ENCODE data around the gene RASSF8.

The RASSF8 gene

DNA sequence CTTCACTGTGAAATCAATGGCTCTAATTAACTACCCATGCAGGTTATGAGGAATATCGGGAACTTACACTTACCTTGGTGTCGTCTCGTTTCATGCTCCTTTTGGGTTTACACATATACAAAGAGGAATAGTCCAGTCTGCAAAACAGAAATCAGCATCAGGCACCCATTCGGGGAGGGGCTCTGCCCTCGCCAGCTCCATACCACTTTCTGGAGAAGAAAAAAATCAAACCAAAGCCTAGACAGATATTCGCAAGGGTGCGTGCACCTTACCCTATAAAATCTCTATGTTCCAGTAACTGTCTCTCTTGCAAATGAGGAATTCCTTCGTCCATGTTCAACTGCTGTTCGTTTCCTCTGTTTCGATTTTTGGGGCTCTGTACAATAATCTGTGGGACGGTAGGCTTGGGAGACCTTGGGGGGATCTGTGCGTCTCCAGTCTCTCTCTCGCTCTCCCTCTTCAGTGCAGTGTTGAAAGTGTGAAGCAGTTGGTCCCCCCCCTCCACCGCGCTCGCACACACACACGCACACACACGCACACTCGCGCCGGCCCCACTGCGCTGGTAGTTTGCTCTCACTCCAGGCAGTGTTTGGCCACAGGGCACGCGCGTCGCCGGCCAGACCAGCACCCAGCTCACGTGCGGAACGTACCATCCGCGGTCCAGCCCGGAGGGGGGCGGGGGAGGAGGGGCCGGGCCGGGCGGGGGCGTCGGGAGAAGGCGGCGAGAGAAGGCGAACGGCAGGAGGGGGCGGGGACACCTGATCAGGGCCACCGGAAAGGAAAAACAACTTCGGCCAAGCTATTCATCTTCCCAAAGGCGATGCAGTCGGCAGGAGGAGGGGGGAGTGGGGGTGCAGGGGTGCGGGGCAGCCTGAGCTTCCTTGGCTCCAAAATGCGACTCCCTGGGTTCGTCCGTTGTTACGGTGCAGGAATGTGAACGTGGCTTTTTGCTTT, 166.2 kb downstream of the RASSF8 start, which contains the start of gene BHLHE41:
TSS of gene BHLHE41 (minus strand) at position 592 of the 954 bp plus-strand sequence. CDS start at position 334, 258 bp downstream.
- H3K36me3 ChIP-seq (ENCODE audit: insufficient read depth, low read length) = no peaks in the 10 kb centered on the region
- H3K27me3 ChIP-seq (ENCODE audit: insufficient read depth, low read length) = no peaks in the 10 kb centered on the region
- H3K27ac ChIP-seq (ENCODE audit: low read depth, low read length) = peak within 1 kb of the TSS; percentile 75
- H3K4me1 ChIP-seq (ENCODE audit: control insufficient read depth, insufficient read depth, low read length, unreplicated experiment) = peaks cover 20% of the 10 kb centered on the region
- peak within 1 kb of the TSS; percentile 73 for H2AFZ ChIP-seq (ENCODE audit: low read length, unreplicated experiment)
- H3K4me3 ChIP-seq (ENCODE audit: low read depth, low read length) = peak within 1 kb of the TSS; percentile 92
- H3K79me2 ChIP-seq (ENCODE audit: control insufficient read depth, insufficient read depth, low read length, unreplicated experiment) = no peaks in the 10 kb centered on the region

DNA sequence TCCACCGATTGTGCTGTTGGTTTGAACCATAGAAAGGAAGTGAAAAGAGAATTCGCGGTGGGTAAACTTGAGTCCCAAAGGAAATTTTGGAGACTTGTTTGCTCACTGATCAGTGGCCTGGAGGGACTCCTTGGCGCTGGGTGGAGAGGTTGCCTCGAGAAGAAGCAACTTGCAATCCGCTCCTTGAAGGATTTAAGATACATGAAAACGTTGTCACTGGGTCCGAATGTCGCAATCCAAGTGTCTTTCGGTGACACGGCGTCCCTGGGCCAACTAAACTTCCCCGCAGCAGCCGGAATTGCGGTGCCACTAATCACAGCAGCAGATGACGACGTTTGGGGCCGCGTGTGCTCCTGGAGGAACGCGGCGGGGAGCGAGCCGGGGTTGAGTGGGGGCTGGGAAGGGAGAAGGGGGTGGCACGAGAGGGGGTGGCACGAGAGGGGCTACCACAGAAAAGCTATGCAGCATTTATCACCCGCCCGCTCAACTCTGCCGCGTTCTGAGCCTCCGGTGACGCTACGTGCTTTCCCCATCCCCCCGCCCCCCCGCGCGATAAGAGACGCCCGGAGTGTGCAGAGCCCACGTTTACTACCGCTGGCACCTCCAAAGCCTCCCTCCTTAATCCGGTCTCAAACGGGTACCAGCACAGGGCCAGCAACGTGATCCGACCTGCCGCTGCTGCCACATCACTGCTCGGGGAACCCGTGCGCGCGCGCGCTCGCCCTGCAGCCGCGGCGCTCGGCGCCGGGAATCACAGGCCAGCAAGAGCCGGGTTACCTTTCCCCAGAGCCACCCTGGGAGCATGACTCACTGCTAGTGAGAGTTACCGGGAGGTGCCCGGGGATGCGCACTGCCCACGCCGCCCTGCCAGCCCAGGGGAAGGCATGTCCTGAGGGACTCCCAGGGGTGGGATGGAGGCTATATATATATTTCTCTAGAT, 167.2 kb downstream of the RASSF8 start:
- Histone ChIP-seq H3K36me3 (ENCODE audit: insufficient read depth, low read length) (no peaks in the 10 kb centered on the region), H2AFZ (ENCODE audit: low read length, unreplicated experiment) (peak overlapping the region; percentile 94), H3K4me3 (ENCODE audit: low read depth, low read length) (peak overlapping the region; percentile 92), H3K27ac (ENCODE audit: low read depth, low read length) (peak overlapping the region; percentile 75), H3K79me2 (ENCODE audit: control insufficient read depth, insufficient read depth, low read length, unreplicated experiment) (no peaks in the 10 kb centered on the region), H3K27me3 (ENCODE audit: insufficient read depth, low read length) (no peaks in the 10 kb centered on the region; the same call in 1 of the 2 replicates), H3K4me1 (ENCODE audit: control insufficient read depth, insufficient read depth, low read length, unreplicated experiment) (peaks cover 20% of the 10 kb centered on the region)

DNA sequence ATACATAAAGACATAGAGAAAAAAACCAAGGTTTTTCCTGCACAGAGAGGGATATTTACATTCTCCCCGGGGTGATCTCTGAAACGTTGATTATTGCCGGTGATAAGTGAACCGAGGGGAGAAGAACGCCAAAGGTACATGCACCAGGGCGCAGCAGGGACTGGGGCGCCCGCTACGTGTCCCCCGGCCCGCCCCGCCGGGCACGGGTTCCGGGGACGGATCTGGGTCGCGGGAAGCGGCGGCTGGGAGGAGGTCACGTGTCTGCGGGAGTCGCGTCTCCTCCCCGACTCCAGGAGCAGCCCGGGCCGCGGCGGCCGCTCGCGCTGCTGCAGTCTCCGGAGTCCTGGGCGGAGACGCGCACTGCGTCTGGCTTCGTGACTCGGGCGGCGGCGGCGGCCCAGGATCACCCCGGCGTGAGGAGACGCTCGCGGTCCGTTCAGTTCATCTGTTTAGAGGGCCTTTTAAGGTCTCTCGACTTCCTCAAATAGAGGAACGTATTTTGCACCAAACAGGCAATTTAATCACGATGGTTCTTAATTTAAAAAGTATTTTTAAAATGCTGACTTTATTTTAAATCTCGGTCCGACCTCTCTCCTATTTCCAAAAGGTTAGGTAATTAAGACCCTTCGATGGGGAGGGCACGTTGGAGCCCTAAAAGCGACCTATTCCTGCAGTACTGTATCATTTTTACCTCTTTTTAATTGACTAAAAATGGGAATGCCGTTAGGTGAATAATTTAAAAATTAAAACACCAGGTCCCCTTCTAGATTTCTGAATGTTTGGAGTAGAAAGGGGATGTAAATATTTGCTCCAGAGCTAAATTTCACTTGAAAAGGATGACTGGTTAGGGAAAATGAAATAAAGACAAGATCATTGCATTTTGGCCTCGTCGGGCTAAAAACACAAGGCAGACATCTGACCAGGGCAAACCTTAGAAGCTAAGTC, 168.1 kb downstream of the RASSF8 start:
- Histone ChIP-seq H3K4me3 (ENCODE audit: low read depth, low read length) (peak overlapping the region; percentile 92), H3K36me3 (ENCODE audit: insufficient read depth, low read length) (no peaks in the 10 kb centered on the region), H2AFZ (ENCODE audit: low read length, unreplicated experiment) (peak overlapping the region; percentile 94), H3K79me2 (ENCODE audit: control insufficient read depth, insufficient read depth, low read length, unreplicated experiment) (no peaks in the 10 kb centered on the region), H3K27me3 (ENCODE audit: insufficient read depth, low read length) (peaks cover 9% of the 10 kb centered on the region; the same call in 1 of the 2 replicates), H3K4me1 (ENCODE audit: control insufficient read depth, insufficient read depth, low read length, unreplicated experiment) (peaks cover 18% of the 10 kb centered on the region), H3K27ac (ENCODE audit: low read depth, low read length) (peak overlapping the region; percentile 75)

DNA sequence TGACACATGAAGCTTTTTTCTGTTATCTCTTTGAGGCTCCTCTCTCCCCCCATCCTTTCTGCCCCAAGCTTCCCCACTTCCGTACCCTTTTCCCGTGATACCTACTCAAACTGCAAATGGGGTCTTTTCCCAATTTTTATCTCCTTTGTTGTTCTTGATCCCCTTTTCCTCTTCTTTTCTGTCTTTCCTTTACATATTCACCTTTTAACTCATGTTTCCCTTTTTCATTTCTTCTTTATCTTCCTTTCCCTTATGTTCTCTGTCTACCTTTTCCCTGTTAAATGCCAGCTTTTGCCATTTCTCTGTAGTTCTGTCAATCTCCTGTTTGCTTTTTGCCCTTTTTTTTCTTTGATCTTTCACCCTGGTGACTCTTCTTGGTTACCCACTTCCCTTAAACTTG, 168.9 kb downstream of the RASSF8 start:
- Histone ChIP-seq H3K4me1 (ENCODE audit: control insufficient read depth, insufficient read depth, low read length, unreplicated experiment) (peaks cover 15% of the 10 kb centered on the region), H3K27me3 (ENCODE audit: insufficient read depth, low read length) (peaks cover 15% of the 10 kb centered on the region; the same call in 1 of the 2 replicates), H3K4me3 (ENCODE audit: low read depth, low read length) (no peak overlapping the region), H3K79me2 (ENCODE audit: control insufficient read depth, insufficient read depth, low read length, unreplicated experiment) (no peaks in the 10 kb centered on the region), H3K27ac (ENCODE audit: low read depth, low read length) (no peak overlapping the region), H2AFZ (ENCODE audit: low read length, unreplicated experiment) (no peak overlapping the region), H3K36me3 (ENCODE audit: insufficient read depth, low read length) (no peaks in the 10 kb centered on the region)

DNA sequence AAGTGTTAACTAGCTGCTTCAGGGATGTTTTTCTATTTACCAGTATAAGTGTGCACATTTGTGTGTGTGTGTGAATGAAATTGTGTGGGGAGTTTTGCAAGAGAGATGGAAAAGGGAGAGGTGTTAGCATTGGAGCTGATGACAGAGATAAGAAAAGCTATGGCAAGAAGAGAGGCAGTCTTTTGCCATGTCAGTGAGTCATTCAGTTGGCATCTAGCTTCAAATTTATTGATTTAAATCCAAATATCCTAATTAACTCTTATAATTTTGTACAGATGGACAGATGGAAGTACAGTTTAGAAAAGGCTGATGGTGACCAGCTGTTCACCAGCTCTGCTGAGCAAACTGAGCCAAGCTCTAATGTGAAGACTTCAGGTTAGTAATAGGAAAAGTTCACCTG, 169.7 kb downstream of the RASSF8 start:
- peaks cover 15% of the 10 kb centered on the region for H3K4me1 ChIP-seq (ENCODE audit: control insufficient read depth, insufficient read depth, low read length, unreplicated experiment)
- no peak overlapping the region for H2AFZ ChIP-seq (ENCODE audit: low read length, unreplicated experiment)
- H3K36me3 ChIP-seq (ENCODE audit: insufficient read depth, low read length) = no peaks in the 10 kb centered on the region
- H3K27ac ChIP-seq (ENCODE audit: low read depth, low read length) = no peak overlapping the region
- H3K27me3 ChIP-seq (ENCODE audit: insufficient read depth, low read length) = peaks cover 21% of the 10 kb centered on the region; the same call in 1 of the 2 replicates
- no peaks in the 10 kb centered on the region for H3K79me2 ChIP-seq (ENCODE audit: control insufficient read depth, insufficient read depth, low read length, unreplicated experiment)
- no peak overlapping the region for H3K4me3 ChIP-seq (ENCODE audit: low read depth, low read length)
